HCT116 (cell line): Measurements from ENCODE around the gene TMEM62. TPM values are rescaled to one million over a fixed set of nuclear protein-coding genes. Genes with fewer than 3 reads are reported as not detected.

Source experiments
- ATAC-seq: fragments of 200-7000 bp; cut with Tn5 transposase; 2 replicates; pipeline ENCODE4 v1.9.1; 2020; ENCODE audit warnings: mild to moderate bottlenecking, moderate library complexity
- BruUV-seq: library from RNA; stranded (reverse); fragments of 400-500 nt; replicated peaks from 2 replicates; lab custom pipeline; 2021; lab: Mats Ljungman, UMichigan
- CTCF ChIA-PET: fragments of 300-600 bp; sonication (Branson Sonifier 250); formaldehyde crosslinking; loops from one replicate; lab custom pipeline; 2021; ENCODE audit warnings: antibody characterized with exemption; lab: Charles Lee
- POLR2A ChIA-PET: fragments of 300-600, 350-600 bp; sonication (Branson Sonifier 250); formaldehyde crosslinking; loops from one replicate; lab custom pipeline; 2021; ENCODE audit warnings: antibody characterized with exemption; lab: Charles Lee
- RAD21 ChIA-PET, 2 experiments: fragments of 300-600 bp; sonication (Branson Sonifier 250); formaldehyde crosslinking; loops; one replicate each; lab custom pipeline; 2023; ENCODE audit warnings: low total read pairs in 2 of 2; ENCODE audit not compliant: uncharacterized antibody in 2 of 2, unreplicated experiment in 2 of 2, low non-redundant PET in 1 of 2; lab: Charles Lee
- DNase-seq: peaks from one replicate; pipeline ENCODE4 v3.0.0-alpha.2; 2010; ENCODE audit warnings: low read depth, low spot score
- H2AFZ ChIP-seq: fragments of 200-600 bp; shearing (Covaris generic), sonication (generic); 2 replicates; pipeline ENCODE4 v1.6.1; 2017; ENCODE audit warnings: low read depth, mixed run types, mixed read lengths, antibody characterized with exemption, low read length; ENCODE audit not compliant: poor library complexity, severe bottlenecking
- H3K27ac ChIP-seq: 2 replicates; pipeline ENCODE4 v1.5.1; 2012; ENCODE audit warnings: low read depth, low read length
- H3K27me3 ChIP-seq: fragments of 200-600 bp; sonication (generic); 2 replicates; pipeline ENCODE4 v1.6.1; 2016; ENCODE audit warnings: mixed run types, low read length, mixed read lengths; ENCODE audit not compliant: insufficient read depth
- H3K36me3 ChIP-seq, 2 experiments: fragments of 200-500 bp in 1 of 2; fragments of 200-600 bp in 1 of 2; sonication (Bioruptor generic) in 1 of 2; sonication (generic) in 1 of 2; 2 replicates each; pipeline versions ENCODE4 v1.5.1 to v1.6.1; 2014 to 2016; ENCODE audit warnings: low read length in 2 of 2, inconsistent platforms in 1 of 2, mixed read lengths in 1 of 2, mixed run types in 1 of 2; ENCODE audit not compliant: insufficient read depth in 2 of 2, control insufficient read depth in 1 of 2
- H3K4me1 ChIP-seq, 2 experiments: fragments of 200-600 bp in 1 of 2; sonication (generic) in 1 of 2; 2 replicates each; pipeline versions ENCODE4 v1.5.1 to v1.6.1; 2012 to 2017; ENCODE audit warnings: low read length in 2 of 2, inconsistent platforms in 1 of 2, mild to moderate bottlenecking in 1 of 2, mixed read lengths in 1 of 2, mixed run types in 1 of 2, moderate library complexity in 1 of 2; ENCODE audit not compliant: insufficient read depth in 2 of 2, control insufficient read depth in 1 of 2
- H3K4me2 ChIP-seq: fragments of 200-600 bp; sonication (generic); 2 replicates; pipeline ENCODE4 v1.6.1; 2017; ENCODE audit warnings: mixed run types, low read length, mixed read lengths
- H3K4me3 ChIP-seq, 2 experiments: fragments of 200-600 bp in 1 of 2; sonication (generic) in 1 of 2; replicated peaks in 1 of 2; 2 replicates each; pipeline ENCODE4 v1.5.1; 2011 to 2016; ENCODE audit warnings: low read length in 2 of 2, control low read depth in 1 of 2, low read depth in 1 of 2, mild to moderate bottlenecking in 1 of 2, mixed read lengths in 1 of 2, mixed run types in 1 of 2
- H3K79me2 ChIP-seq: fragments of 200-600 bp; sonication (generic); 2 replicates; pipeline ENCODE4 v1.6.1; 2017; ENCODE audit warnings: mild to moderate bottlenecking, mixed run types, low read length, moderate library complexity, mixed read lengths; ENCODE audit not compliant: insufficient read depth
- H3K9ac ChIP-seq: fragments of 200-600 bp; sonication (generic); 2 replicates; pipeline ENCODE4 v1.6.1; 2016; ENCODE audit warnings: low read length, mixed read lengths
- H3K9me2 ChIP-seq: fragments of 200-600 bp; sonication (generic), shearing (Covaris generic); 2 replicates; pipeline ENCODE4 v1.6.1; 2017; ENCODE audit warnings: mixed run types, mild to moderate bottlenecking, moderate library complexity; ENCODE audit not compliant: insufficient read depth
- H3K9me3 ChIP-seq, 2 experiments: fragments of 200-500 bp in 1 of 2; fragments of 200-600 bp in 1 of 2; sonication (Bioruptor generic) in 1 of 2; sonication (generic) in 1 of 2; 2 replicates each; pipeline ENCODE4 v1.6.1; 2014 to 2017; ENCODE audit warnings: low read length in 2 of 2, mixed read lengths in 2 of 2, inconsistent platforms in 1 of 2, low read depth in 1 of 2, mild to moderate bottlenecking in 1 of 2, mixed run types in 1 of 2, moderate library complexity in 1 of 2; ENCODE audit not compliant: control insufficient read depth in 1 of 2, insufficient read depth in 1 of 2
- H4K20me1 ChIP-seq: fragments of 200-600 bp; sonication (generic), shearing (Covaris generic); 2 replicates; pipeline ENCODE4 v1.6.1; 2017; ENCODE audit warnings: mixed run types, mild to moderate bottlenecking, moderate library complexity; ENCODE audit not compliant: insufficient read depth
- CBX3 ChIP-seq: IDR thresholded peaks from 2 replicates; pipeline ENCODE4 v1.6.1; 2012; ENCODE audit warnings: low read depth
- CEBPB ChIP-seq: IDR thresholded peaks from 2 replicates; pipeline ENCODE4 v1.6.1; 2012; ENCODE audit warnings: low read depth
- EGR1 ChIP-seq: IDR thresholded peaks from 2 replicates; pipeline ENCODE4 v1.6.1; 2012; ENCODE audit warnings: low read depth
- ELF1 ChIP-seq: IDR thresholded peaks from 2 replicates; pipeline ENCODE4 v1.6.1; 2012; ENCODE audit warnings: low read depth, borderline replicate concordance
- EZH2 ChIP-seq: fragments of 200-600 bp; sonication (generic); IDR thresholded peaks from 2 replicates; pipeline ENCODE4 v1.6.1; 2017; ENCODE audit warnings: antibody characterized with exemption, mixed run types
- FOSL1 ChIP-seq: IDR thresholded peaks from 2 replicates; pipeline ENCODE4 v1.6.1; 2012; ENCODE audit warnings: low read depth
- JUND ChIP-seq: IDR thresholded peaks from 2 replicates; pipeline ENCODE4 v1.6.1; 2012
- POLR2A ChIP-seq: IDR thresholded peaks from 2 replicates; pipeline ENCODE4 v1.7.0; 2011; ENCODE audit warnings: borderline replicate concordance; ENCODE audit not compliant: insufficient read depth, insufficient read length; ENCODE audit errors: extremely low read depth
- POLR2AphosphoS5 ChIP-seq: IDR thresholded peaks from 2 replicates; pipeline ENCODE4 v1.6.1; 2011; ENCODE audit warnings: mild to moderate bottlenecking, low read depth, low read length, moderate library complexity
- RAD21 ChIP-seq: IDR thresholded peaks from 2 replicates; pipeline ENCODE4 v1.6.1; 2012; ENCODE audit warnings: low read depth, mild to moderate bottlenecking
- SIN3A ChIP-seq: IDR thresholded peaks from 2 replicates; pipeline ENCODE4 v1.6.1; 2012; ENCODE audit warnings: low read depth
- SP1 ChIP-seq: IDR thresholded peaks from 2 replicates; pipeline ENCODE4 v1.6.1; 2012; ENCODE audit warnings: low read depth
- TCF7L2 ChIP-seq: IDR thresholded peaks from 2 replicates; pipeline ENCODE4 v1.7.0; 2011; ENCODE audit warnings: borderline replicate concordance, inconsistent platforms; ENCODE audit not compliant: insufficient read depth, insufficient read length; ENCODE audit errors: extremely low read depth
- YY1 ChIP-seq: IDR thresholded peaks from 2 replicates; pipeline ENCODE4 v1.6.1; 2011; ENCODE audit warnings: low read length, low read depth, moderate library complexity, mild to moderate bottlenecking; ENCODE audit not compliant: insufficient replicate concordance; ENCODE audit errors: extremely low read depth
- ZFX ChIP-seq: fragments of 450-650 bp; IDR thresholded peaks from 2 replicates; pipeline ENCODE4 v1.6.1; 2017
- ZNF274 ChIP-seq: fragments of 200-500 bp; sonication (Bioruptor generic); IDR thresholded peaks from 2 replicates; pipeline ENCODE4 v1.6.1; 2014; ENCODE audit warnings: mild to moderate bottlenecking, low read depth, low read length, inconsistent platforms
- intact Hi-C: fragments of 100-400 bp; cut with micrococcal nuclease; formaldehyde crosslinking; loops from 2 replicates; pipeline ENCODE4 v1.10.0; 2022
- total RNA-seq: library from RNA; stranded (reverse); gene quantifications from one replicate; pipeline ENCODE4 v1.2.1, GENCODE V29; 2021; ENCODE audit not compliant: unreplicated experiment
- TF ChIP-seq, protein P1 (sequence below): IDR thresholded peaks from 2 replicates; pipeline ENCODE4 v1.6.1; 2012
- TF ChIP-seq, protein P2 (sequence below): IDR thresholded peaks from 2 replicates; pipeline ENCODE4 v1.6.1; 2012

The TMEM62 gene
- total RNA-seq, 1 experiment from 2014 or later = 8.8 TPM

DNA sequence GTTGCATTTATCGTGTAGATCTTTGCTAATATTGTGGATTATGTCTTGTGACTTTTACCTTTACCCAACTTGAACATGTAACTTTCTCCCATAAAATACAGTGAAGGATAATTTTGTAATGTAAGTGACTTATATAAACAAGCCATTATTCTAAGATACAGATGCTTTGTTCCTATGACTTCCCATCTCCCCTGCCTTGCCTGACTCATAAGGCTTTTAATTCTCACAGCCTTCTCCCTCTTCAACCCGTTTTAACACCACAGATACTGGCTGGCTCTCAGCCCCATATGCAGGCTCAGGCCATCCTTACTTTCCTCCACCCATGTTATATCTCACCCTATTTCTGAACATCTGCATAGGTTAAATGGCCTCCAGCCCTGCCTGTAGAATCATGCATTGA is 55.9 kb downstream of the TMEM62 start (continued):
- TF ChIP-seq EZH2 (no peak), EGR1 (no peak), ZNF274 (no peak), CBX3 (no peak)

DNA sequence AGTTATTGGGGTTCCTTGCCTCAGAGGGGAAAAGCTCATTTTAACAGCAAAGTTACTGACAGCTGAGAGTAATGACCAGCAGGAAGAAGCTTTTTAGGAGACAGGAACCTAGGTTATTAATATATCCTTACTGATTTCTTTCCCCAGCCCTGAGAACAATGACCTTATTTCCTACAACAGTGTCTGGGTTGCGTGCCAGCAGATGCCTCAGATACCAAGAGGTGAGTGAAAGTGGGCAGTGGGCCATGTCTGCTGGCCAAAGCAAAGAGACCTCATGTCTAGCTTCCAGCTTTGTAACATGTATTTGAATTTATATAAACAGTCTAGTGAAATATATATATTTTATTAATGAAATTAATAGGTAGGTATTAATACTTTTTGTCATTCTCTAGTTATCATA is 56.8 kb downstream of the TMEM62 start:
- Histone ChIP-seq H3K27me3 (no peaks in the 10 kb centered on the region), H3K4me3 (no peak overlapping the region), H3K27ac (no peak overlapping the region), H3K36me3 (peaks cover 12 to 34% of the 10 kb centered on the region in 2 experiments), H3K9me2 (no peaks in the 10 kb centered on the region), H2AFZ (no peak overlapping the region), H3K4me1 (peaks cover 6% of the 10 kb centered on the region in 2 experiments; a peak in 3 of 4 replicates), H3K9ac (no peak overlapping the region), H3K4me2 (no peak overlapping the region), H3K79me2 (no peaks in the 10 kb centered on the region; the same call in 1 of the 2 replicates), H4K20me1 (peaks cover 3% of the 10 kb centered on the region; the same call in 1 of the 2 replicates), H3K9me3 (no peaks in the 10 kb centered on the region)
- no peak for ATAC-seq
- DNase-seq = no peak
- ChIA-PET RAD21 (no interaction called here), CTCF (interaction anchor here (1.5 kb wide), 1 partner anchor 14 kb away, joined by 6 read pairs; no protein-coding TSS in a partner anchor), POLR2A (no interaction called here)
- intact Hi-C loops = no loop called here
- TF ChIP-seq SP1 (no peak), CEBPB (no peak), ZNF274 (no peak), ELF1 (no peak), ZFX (no peak), RAD21 (no peak), EGR1 (no peak), YY1 (no peak), POLR2A (no peak), SIN3A (no peak), FOSL1 (no peak), TCF7L2 (no peak), JUND (no peak), POLR2AphosphoS5 (no peak)
- TF ChIP-seq, protein P1, sequence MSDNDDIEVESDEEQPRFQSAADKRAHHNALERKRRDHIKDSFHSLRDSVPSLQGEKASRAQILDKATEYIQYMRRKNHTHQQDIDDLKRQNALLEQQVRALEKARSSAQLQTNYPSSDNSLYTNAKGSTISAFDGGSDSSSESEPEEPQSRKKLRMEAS = no peak
- TF ChIP-seq, protein P2, sequence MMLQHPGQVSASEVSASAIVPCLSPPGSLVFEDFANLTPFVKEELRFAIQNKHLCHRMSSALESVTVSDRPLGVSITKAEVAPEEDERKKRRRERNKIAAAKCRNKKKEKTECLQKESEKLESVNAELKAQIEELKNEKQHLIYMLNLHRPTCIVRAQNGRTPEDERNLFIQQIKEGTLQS = no peak
- no TSS peak for BruUV-seq
